Activated T-cell treated with anti-CD3 and anti-CD28 coated beads, Interleukin-2, amount 50 U/mL, for 72 hours (primary cell): ENCODE data around the gene NCLN. TPM values are rescaled to one million over a fixed set of nuclear protein-coding genes. Genes with fewer than 3 reads are reported as not detected.
"Not testable (repeated sequence)": the region's sequence is repeated elsewhere in the genome, so short reads cannot be mapped to it uniquely, and the experiment has no call there.

Source experiments
- ATAC-seq, 2 donors: fragments of 150-1000 bp; cut with Tn5 transposase; replicated peaks in 1 of 2; 2 replicates each; pipeline ENCODE4 v1.10.0; 2021; ENCODE audit warnings: moderate library complexity in 2 of 2, mild to moderate bottlenecking in 1 of 2
- DNase-seq, 2 donors: peaks; one replicate each; pipeline ENCODE4 v3.0.0; 2021 to 2022; ENCODE audit warnings: mixed read lengths in 1 of 2
- H3K27ac Mint-ChIP-seq: one replicate; pipeline ENCODE4 v1.8.0; 2022; ENCODE audit warnings: mild to moderate bottlenecking, moderate library complexity, mixed read lengths
- H3K27me3 Mint-ChIP-seq: one replicate; pipeline ENCODE4 v1.8.0; 2022; ENCODE audit warnings: low read depth, mixed read lengths
- H3K36me3 Mint-ChIP-seq, 2 donors: one replicate each; pipeline ENCODE4 v1.8.0; 2022; ENCODE audit warnings: mixed read lengths in 2 of 2, mild to moderate bottlenecking in 1 of 2; ENCODE audit not compliant: insufficient read depth in 2 of 2
- H3K4me1 Mint-ChIP-seq: one replicate; pipeline ENCODE4 v1.8.0; 2022; ENCODE audit warnings: low read depth, mixed read lengths
- H3K4me3 Mint-ChIP-seq, 2 donors: one replicate each; pipeline ENCODE4 v1.8.0; 2022; ENCODE audit warnings: mild to moderate bottlenecking in 2 of 2, mixed read lengths in 2 of 2, moderate library complexity in 2 of 2
- H3K9me3 Mint-ChIP-seq, 2 donors: one replicate each; pipeline ENCODE4 v1.8.0; 2022; ENCODE audit warnings: mixed read lengths in 2 of 2
- total RNA-seq, 2 donors: library from RNA; stranded (reverse); gene quantifications; one replicate each; pipeline ENCODE4 v1.2.3, GENCODE V29; 2022

The NCLN gene
- total RNA-seq, 2 donors from 2014 or later = 35.0 to 38.7 TPM

DNA sequence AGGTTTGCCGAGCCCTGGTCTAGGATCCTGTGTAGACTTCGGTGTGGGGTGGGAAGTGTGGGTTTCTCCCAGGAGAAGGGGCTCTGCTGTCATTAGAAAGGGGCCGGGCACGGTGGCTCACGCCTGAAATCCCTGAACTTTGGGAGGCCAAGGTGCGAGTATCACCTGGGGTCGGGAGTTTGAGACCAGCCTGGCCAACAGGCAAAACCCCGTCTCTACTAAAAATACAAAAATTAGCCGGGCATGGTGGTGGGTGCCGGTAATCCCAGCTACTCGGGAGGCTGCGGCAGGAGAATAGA lies 6.0 kb downstream of the NCLN start:
- H3K36me3 Mint-ChIP-seq, ATAC-seq, DNase-seq, H3K9me3 Mint-ChIP-seq, H3K27ac Mint-ChIP-seq, H3K27me3 Mint-ChIP-seq, H3K4me3 Mint-ChIP-seq: not testable (repeated sequence)
- H3K4me1 Mint-ChIP-seq = peaks cover 25% of the 10 kb centered on the region

DNA sequence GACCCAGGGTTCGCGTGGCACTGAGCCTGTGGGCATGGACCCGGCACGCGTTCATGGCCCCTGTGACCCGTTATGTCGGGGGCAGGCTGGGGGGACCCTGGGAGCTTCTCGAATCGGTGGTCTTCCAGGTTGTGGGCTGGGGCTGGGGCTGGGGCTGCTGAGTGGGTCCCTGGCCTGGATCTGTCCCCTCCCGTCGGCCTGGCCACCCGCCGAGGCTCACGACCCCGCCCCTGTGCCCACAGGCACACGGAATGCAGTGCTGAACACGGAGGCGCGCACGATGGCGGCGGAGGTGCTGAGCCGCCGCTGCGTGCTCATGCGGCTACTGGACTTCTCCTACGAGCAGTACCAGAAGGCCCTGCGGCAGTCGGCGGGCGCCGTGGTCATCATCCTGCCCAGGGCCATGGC lies 6.5 kb downstream of the NCLN start:
- ATAC-seq = no peak
- no peak for DNase-seq
- H3K27ac Mint-ChIP-seq = no peak overlapping the region
- H3K4me1 Mint-ChIP-seq = peaks cover 21% of the 10 kb centered on the region
- no peaks in the 10 kb centered on the region for H3K27me3 Mint-ChIP-seq
- peaks cover 0 to 2% of the 10 kb centered on the region in 2 donors for H3K36me3 Mint-ChIP-seq
- H3K4me3 Mint-ChIP-seq = no peak overlapping the region
- H3K9me3 Mint-ChIP-seq = no peaks in the 10 kb centered on the region

GRCh38 chr19:3192684-3193083 lies 7.0 kb downstream of the NCLN start:
- no peak for DNase-seq
- Mint-ChIP-seq H3K9me3 (no peaks in the 10 kb centered on the region), H3K27ac (no peak overlapping the region), H3K27me3 (no peaks in the 10 kb centered on the region), H3K36me3 (peaks cover 0 to 2% of the 10 kb centered on the region in 2 donors), H3K4me1 (peaks cover 16% of the 10 kb centered on the region), H3K4me3 (no peak overlapping the region)
- no peak for ATAC-seq

DNA sequence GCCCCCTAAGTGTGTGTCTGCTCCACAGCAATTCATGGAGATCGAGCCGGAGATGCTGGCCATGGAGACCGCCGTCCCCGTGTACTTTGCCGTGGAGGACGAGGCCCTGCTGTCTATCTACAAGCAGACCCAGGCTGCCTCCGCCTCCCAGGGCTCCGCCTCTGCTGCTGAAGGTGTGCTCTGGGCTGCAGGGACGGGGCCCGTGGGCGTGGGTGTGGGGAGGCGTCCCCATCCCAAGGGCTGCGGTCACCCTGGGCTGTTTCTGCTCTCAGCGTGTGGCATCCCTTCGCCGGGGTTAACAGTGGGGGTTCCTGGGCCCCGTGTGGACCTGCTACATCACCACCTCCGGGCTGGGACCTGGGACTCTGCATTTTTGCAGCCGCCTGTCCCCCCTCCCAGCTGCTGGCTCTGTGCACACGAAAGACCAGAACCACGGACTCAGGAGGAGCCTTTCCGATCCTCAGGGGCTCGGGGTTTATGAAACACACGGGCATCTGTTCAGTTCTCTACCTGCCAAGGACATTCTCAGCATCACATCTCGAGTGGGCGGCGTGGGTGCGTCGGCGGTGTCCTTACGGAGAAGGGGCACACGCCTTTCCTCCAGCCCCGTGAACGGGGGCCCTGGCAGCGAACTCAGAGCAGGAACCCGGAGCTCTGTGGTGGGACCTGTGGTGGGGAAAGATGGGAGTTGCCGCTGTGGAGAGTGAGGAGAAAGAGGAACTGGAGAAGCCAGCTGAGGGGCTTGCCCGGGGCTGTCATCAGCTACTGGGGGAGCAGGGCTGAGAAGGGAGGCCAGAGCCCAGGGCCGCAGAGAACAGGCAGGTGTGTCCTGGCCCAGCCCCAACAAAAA lies 7.8 kb downstream of the NCLN start:
- ATAC-seq (no peak), DNase-seq (no peak)
- peaks cover 0 to 2% of the 10 kb centered on the region in 2 donors for H3K36me3 Mint-ChIP-seq
- peaks cover 8% of the 10 kb centered on the region for H3K4me1 Mint-ChIP-seq
- H3K27ac Mint-ChIP-seq = no peak overlapping the region
- H3K27me3 Mint-ChIP-seq = no peaks in the 10 kb centered on the region
- no peak overlapping the region for H3K4me3 Mint-ChIP-seq
- no peaks in the 10 kb centered on the region for H3K9me3 Mint-ChIP-seq

DNA sequence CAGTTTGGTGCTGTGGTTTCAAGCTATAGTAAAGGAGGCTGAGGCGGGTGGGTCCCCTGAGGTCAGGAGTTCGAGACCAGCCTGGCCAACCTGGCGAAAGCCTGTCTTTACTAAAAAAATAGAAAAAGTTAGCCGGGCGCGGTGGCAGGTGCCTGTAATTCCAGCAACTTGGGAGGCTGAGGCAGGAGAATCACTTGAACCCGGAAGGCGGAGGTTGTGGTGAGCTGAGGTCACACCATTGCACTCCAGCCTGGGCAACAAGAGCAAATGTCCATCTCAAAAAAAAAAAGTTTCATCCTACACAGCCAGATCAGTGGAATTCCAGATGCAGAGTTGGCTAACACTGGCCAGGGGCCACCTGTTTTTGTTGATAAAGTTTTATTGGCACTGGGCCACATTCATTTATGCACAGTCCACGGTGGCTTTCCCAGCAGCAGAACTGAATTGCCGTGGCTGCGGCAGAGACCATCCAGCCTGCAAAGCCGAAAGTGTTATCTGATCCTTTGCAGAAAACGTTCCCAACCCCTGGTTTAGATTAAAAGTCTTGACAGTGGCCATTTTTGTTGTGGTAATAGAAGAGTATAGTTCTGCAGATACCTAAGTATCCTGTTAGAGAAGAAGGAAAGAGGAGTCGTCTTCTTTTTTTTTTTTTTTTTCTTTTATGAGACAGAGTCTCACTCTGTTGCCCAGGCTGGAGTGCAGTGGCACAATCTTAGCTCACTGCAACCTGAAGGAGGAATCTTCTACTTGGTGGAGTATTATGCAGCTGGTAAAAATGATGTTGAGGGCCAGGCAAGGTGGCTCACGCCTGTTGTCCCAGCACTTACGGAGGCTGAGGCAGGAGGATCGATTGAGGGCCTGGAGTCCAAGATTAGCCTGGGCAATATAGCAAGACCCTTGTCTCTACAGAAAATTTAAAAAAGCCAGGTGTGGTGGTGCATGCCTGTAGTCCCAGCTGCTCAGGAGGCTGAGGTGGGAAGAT lies 8.7 kb downstream of the NCLN start:
- Mint-ChIP-seq H3K9me3 (no peaks in the 10 kb centered on the region), H3K4me3 (no peak overlapping the region), H3K4me1 (no peaks in the 10 kb centered on the region), H3K27ac (no peak overlapping the region), H3K27me3 (no peaks in the 10 kb centered on the region), H3K36me3 (peaks cover 0 to 2% of the 10 kb centered on the region in 2 donors)
- DNase-seq (no peak), ATAC-seq (no peak)

DNA sequence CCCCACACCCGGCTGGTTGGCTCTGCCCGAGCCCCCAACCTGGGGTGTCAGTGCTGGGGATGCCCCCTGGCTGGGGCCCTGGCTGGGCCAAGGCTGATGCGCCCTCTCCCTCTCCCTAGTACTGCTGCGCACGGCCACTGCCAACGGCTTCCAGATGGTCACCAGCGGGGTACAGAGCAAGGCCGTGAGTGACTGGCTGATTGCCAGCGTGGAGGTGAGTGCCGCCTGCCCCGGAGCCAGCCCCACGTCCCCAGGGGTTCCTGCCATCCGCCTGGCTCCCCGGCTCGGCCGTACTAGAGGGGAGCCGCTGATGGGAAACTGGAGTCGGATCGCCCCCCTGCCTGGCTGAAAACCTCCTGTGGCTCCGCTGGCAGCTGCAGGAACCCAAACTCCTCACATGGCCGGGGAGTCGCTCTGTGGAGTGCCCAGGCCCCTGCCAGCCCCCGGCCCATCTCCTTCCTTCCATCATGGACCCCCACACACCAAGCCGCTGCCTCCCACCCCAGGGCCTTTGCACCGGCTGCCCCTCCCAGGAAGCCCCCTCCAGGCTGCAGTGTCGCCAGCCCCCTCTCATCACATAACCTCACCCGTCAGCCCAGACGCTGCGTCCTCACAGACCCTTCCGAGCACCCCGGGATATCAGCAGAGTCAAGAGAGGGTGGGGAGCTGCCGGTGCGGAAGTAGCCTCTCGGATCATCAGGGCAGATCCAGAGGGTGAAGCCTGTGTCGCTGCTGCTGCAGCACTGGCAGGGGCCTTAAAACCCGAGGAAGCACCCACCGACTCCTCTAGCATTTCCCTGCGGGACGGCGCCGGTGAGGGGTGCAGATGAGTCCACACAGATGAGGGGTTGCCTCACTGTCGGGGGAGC lies 10.6 kb downstream of the NCLN start:
- H3K9me3 Mint-ChIP-seq = no peaks in the 10 kb centered on the region
- no peak overlapping the region for H3K4me3 Mint-ChIP-seq
- peaks cover 0 to 2% of the 10 kb centered on the region in 2 donors for H3K36me3 Mint-ChIP-seq
- H3K4me1 Mint-ChIP-seq = no peaks in the 10 kb centered on the region
- no peaks in the 10 kb centered on the region for H3K27me3 Mint-ChIP-seq
- H3K27ac Mint-ChIP-seq = no peak overlapping the region
- DNase-seq = no peak
- no peak for ATAC-seq

GRCh38 chr19:3196933-3197205 lies 11.1 kb downstream of the NCLN start:
- no peaks in the 10 kb centered on the region for H3K9me3 Mint-ChIP-seq
- no peaks in the 10 kb centered on the region for H3K27me3 Mint-ChIP-seq
- H3K4me3 Mint-ChIP-seq = no peak overlapping the region
- ATAC-seq (no peak), DNase-seq (no peak)
- peaks cover 0 to 2% of the 10 kb centered on the region in 2 donors for H3K36me3 Mint-ChIP-seq
- no peak overlapping the region for H3K27ac Mint-ChIP-seq
- H3K4me1 Mint-ChIP-seq = no peaks in the 10 kb centered on the region

DNA sequence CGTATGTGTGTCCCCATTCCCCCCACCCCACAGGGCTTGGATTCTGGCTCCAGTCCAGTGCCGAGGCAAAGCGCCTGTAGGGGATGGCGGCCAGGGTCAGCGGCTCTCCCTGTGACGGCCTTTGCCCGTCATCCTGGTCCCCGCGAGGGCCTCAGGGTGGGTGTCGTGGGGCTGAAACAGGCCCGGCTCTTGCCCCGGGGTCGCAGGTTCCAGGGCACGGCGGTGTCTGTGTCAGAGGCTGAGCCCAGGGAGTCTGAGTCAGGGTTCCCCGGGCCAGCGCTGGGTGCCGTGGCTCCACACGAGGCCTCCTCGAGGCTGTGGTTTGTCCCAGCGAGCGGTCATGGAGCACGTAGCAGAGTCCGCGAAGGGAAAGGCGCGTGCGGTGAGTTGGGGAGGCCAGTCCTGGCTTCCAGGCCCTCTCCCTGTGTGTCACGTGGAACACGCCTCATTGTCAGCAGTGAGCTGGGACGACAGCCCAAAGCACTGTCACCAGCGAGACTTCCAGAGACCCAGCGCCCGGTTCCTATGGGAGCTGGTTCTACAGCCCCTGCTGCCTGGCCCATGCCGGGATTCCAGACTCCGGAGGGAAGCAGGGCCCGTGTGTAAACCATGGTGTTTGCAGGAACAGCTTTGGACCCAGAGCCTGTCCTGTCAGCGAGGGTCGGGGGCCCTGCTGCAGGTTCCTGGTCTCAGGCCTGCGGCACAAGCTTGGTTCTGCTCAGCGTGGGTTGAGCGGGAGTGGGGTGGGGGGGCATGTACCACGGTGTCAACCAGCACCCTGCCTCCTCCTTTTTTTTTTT lies 13.4 kb downstream of the NCLN start:
- H3K4me1 Mint-ChIP-seq = no peaks in the 10 kb centered on the region
- H3K4me3 Mint-ChIP-seq = no peak overlapping the region
- no peaks in the 10 kb centered on the region for H3K9me3 Mint-ChIP-seq
- no peak for DNase-seq
- no peak for ATAC-seq
- no peaks in the 10 kb centered on the region for H3K36me3 Mint-ChIP-seq
- no peak overlapping the region for H3K27ac Mint-ChIP-seq
- no peaks in the 10 kb centered on the region for H3K27me3 Mint-ChIP-seq

DNA sequence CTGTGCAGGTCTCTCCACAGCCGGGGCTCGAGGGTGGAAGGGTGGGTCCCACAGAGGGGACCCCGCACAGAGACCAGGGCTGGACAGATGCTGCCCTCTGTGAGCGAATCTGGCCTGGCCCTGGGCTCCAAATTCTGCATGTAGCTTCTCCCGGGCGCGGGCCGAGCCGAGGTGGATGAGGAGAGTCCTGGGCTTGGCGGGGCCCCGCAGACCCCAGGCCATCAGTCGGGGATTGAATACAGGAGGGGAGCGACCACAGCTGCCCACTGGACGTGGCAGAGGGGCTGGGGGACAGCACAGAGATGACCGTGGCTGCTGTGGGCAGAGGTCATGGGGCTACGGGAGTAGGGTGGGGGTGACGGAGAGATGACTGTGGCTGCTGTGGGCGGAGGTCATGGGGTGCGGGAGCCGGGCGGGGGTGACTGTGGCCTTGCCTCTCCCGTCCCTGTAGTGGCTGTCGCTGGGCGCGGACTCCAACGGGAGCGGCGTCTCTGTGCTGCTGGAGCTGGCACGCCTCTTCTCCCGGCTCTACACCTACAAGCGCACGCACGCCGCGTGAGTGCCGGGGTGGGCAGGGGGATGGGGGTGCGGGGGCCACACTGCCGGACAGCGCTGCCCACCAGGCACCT lies 15.5 kb downstream of the NCLN start:
- DNase-seq = no peak
- no peak overlapping the region for H3K4me3 Mint-ChIP-seq
- no peaks in the 10 kb centered on the region for H3K4me1 Mint-ChIP-seq
- no peaks in the 10 kb centered on the region for H3K36me3 Mint-ChIP-seq
- H3K27ac Mint-ChIP-seq = no peak overlapping the region
- ATAC-seq = no peak
- H3K27me3 Mint-ChIP-seq = no peaks in the 10 kb centered on the region
- no peaks in the 10 kb centered on the region for H3K9me3 Mint-ChIP-seq

GRCh38 chr19:3201911-3202310 lies 16.2 kb downstream of the NCLN start:
- Mint-ChIP-seq H3K36me3 (no peaks in the 10 kb centered on the region), H3K9me3 (no peaks in the 10 kb centered on the region), H3K27ac (no peak overlapping the region), H3K27me3 (no peaks in the 10 kb centered on the region), H3K4me1 (no peaks in the 10 kb centered on the region), H3K4me3 (no peak overlapping the region)
- DNase-seq (no peak), ATAC-seq (no peak)

- DNase-seq = no peak
- no peaks in the 10 kb centered on the region for H3K9me3 Mint-ChIP-seq
- no peak overlapping the region for H3K27ac Mint-ChIP-seq
- H3K36me3 Mint-ChIP-seq = no peaks in the 10 kb centered on the region
- H3K4me1 Mint-ChIP-seq = no peaks in the 10 kb centered on the region
- H3K27me3 Mint-ChIP-seq = no peaks in the 10 kb centered on the region
- H3K4me3 Mint-ChIP-seq = no peak overlapping the region
- no peak for ATAC-seq
Observed at GRCh38 chr19:3202346-3202745, 16.6 kb downstream of the NCLN start.

GRCh38 chr19:3202895-3203294 lies 17.2 kb downstream of the NCLN start:
- ATAC-seq, H3K4me3 Mint-ChIP-seq, H3K9me3 Mint-ChIP-seq, DNase-seq, H3K36me3 Mint-ChIP-seq, H3K4me1 Mint-ChIP-seq, H3K27ac Mint-ChIP-seq, H3K27me3 Mint-ChIP-seq: not testable (repeated sequence)
